MM.1S (cell line): ENCODE measurements around the gene RNF214.

Experiments
- DNase-seq: peaks from one replicate; pipeline ENCODE4 v3.0.0-alpha.2; 2015
- H2AFZ ChIP-seq: fragments of 300-600 bp; sonication (generic); 2 replicates; pipeline ENCODE4 v1.6.0; 2016; ENCODE audit warnings: antibody characterized with exemption, low read length
- H3F3A ChIP-seq: fragments of 300-600 bp; sonication (generic); 2 replicates; pipeline ENCODE4 v1.6.1; 2016; ENCODE audit warnings: mild to moderate bottlenecking, antibody characterized with exemption, low read length, moderate library complexity, mixed read lengths; ENCODE audit not compliant: insufficient read depth
- H3K27ac ChIP-seq: fragments of 300-600 bp; sonication (generic); 2 replicates; pipeline ENCODE4 v1.5.1; 2016; ENCODE audit warnings: mild to moderate bottlenecking, low read length
- H3K27me3 ChIP-seq: fragments of 300-600 bp; sonication (generic); replicated peaks from 2 replicates; pipeline ENCODE4 v1.6.0; 2016; ENCODE audit warnings: low read length; ENCODE audit not compliant: insufficient read depth
- H3K36me3 ChIP-seq: fragments of 300-600 bp; sonication (generic); replicated peaks from 2 replicates; pipeline ENCODE4 v1.6.1; 2016; ENCODE audit warnings: mild to moderate bottlenecking, low read length, mixed read lengths; ENCODE audit not compliant: insufficient read depth
- H3K4me1 ChIP-seq: fragments of 300-600 bp; sonication (generic); 2 replicates; pipeline ENCODE4 v1.6.1; 2016; ENCODE audit warnings: low read length, mixed read lengths
- H3K4me2 ChIP-seq: fragments of 300-600 bp; sonication (generic); 2 replicates; pipeline ENCODE4 v1.6.0; 2016; ENCODE audit warnings: low read depth, low read length
- H3K4me3 ChIP-seq: fragments of 300-600 bp; sonication (generic); 2 replicates; pipeline ENCODE4 v1.5.1; 2016; ENCODE audit warnings: low read length, mixed read lengths
- H3K79me2 ChIP-seq: fragments of 300-600 bp; sonication (generic); 2 replicates; pipeline ENCODE4 v1.6.1; 2016; ENCODE audit warnings: mixed run types, low read length, mixed read lengths
- H3K9ac ChIP-seq: fragments of 300-600 bp; sonication (generic); 2 replicates; pipeline ENCODE4 v1.6.1; 2016; ENCODE audit warnings: low read length, mixed read lengths
- H3K9me2 ChIP-seq: fragments of 300-600 bp; sonication (generic); replicated peaks from 2 replicates; pipeline ENCODE4 v1.6.1; 2016; ENCODE audit warnings: mild to moderate bottlenecking, low read length, mixed read lengths; ENCODE audit not compliant: insufficient read depth
- H3K9me3 ChIP-seq: fragments of 300-600 bp; sonication (generic); replicated peaks from 2 replicates; pipeline ENCODE4 v1.6.1; 2016; ENCODE audit warnings: mild to moderate bottlenecking, low read length, mixed read lengths; ENCODE audit not compliant: insufficient read depth
- H4K20me1 ChIP-seq: fragments of 300-600 bp; sonication (generic); 2 replicates; pipeline ENCODE4 v1.6.1; 2016; ENCODE audit warnings: mild to moderate bottlenecking, low read length, moderate library complexity, mixed read lengths; ENCODE audit not compliant: insufficient read depth
- EZH2 ChIP-seq: fragments of 300-600 bp; sonication (generic); optimal IDR thresholded peaks from 2 replicates; pipeline ENCODE3; 2017; ENCODE audit warnings: low read depth, mild to moderate bottlenecking, antibody characterized with exemption, low read length, mixed read lengths
- EZH2phosphoT487 ChIP-seq: fragments of 300-600 bp; sonication (generic); IDR thresholded peaks from 2 replicates; pipeline ENCODE4 v1.6.1; 2018; ENCODE audit warnings: antibody characterized with exemption, low read length
- TF ChIP-seq, protein P1 (sequence below): fragments of 300-600 bp; sonication (generic); IDR thresholded peaks from 2 replicates; pipeline ENCODE4 v1.5.1; 2016; ENCODE audit warnings: antibody characterized with exemption, low read length, mixed read lengths

RNF214 gene

DNA sequence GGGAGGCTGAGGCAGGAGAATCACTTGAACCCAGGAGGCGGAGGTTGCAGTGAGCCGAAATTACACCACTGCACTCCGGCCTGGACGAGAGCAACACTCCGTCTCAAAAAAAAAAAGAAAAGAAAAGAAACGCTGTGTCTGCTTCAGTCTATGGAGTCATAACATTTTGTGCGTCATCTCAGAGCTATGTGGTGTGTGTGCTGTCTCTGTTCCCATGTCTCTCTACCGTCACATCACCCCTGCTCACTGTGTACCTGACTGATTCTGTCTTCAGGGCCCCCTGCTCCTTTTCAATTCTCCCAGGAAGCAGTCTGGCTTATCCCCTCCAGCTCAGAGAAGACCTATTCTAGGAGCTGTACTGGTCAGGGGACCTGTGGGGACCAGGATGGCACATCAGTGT, 65.7 kb downstream of the RNF214 start:
- no peak overlapping the region for H2AFZ ChIP-seq
- H3K36me3 ChIP-seq, result no peaks in the 10 kb centered on the region
- H3K4me2 ChIP-seq, result no peak overlapping the region
- H3K9me3 ChIP-seq, result no peaks in the 10 kb centered on the region
- no peaks in the 10 kb centered on the region for H3K4me1 ChIP-seq
- TF ChIP-seq, protein P1, sequence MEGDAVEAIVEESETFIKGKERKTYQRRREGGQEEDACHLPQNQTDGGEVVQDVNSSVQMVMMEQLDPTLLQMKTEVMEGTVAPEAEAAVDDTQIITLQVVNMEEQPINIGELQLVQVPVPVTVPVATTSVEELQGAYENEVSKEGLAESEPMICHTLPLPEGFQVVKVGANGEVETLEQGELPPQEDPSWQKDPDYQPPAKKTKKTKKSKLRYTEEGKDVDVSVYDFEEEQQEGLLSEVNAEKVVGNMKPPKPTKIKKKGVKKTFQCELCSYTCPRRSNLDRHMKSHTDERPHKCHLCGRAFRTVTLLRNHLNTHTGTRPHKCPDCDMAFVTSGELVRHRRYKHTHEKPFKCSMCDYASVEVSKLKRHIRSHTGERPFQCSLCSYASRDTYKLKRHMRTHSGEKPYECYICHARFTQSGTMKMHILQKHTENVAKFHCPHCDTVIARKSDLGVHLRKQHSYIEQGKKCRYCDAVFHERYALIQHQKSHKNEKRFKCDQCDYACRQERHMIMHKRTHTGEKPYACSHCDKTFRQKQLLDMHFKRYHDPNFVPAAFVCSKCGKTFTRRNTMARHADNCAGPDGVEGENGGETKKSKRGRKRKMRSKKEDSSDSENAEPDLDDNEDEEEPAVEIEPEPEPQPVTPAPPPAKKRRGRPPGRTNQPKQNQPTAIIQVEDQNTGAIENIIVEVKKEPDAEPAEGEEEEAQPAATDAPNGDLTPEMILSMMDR, result no peak
- no peak for TF ChIP-seq EZH2
- TF ChIP-seq EZH2phosphoT487, result no peak
- H3K79me2 ChIP-seq, result no peaks in the 10 kb centered on the region
- no peak overlapping the region for H3K4me3 ChIP-seq
- H3K27ac ChIP-seq, result no peak overlapping the region
- no peaks in the 10 kb centered on the region for H3F3A ChIP-seq
- H3K27me3 ChIP-seq, result no peaks in the 10 kb centered on the region
- no peak overlapping the region for H3K9ac ChIP-seq
- no peak for DNase-seq
- H4K20me1 ChIP-seq, result no peaks in the 10 kb centered on the region
- no peaks in the 10 kb centered on the region for H3K9me2 ChIP-seq

DNA sequence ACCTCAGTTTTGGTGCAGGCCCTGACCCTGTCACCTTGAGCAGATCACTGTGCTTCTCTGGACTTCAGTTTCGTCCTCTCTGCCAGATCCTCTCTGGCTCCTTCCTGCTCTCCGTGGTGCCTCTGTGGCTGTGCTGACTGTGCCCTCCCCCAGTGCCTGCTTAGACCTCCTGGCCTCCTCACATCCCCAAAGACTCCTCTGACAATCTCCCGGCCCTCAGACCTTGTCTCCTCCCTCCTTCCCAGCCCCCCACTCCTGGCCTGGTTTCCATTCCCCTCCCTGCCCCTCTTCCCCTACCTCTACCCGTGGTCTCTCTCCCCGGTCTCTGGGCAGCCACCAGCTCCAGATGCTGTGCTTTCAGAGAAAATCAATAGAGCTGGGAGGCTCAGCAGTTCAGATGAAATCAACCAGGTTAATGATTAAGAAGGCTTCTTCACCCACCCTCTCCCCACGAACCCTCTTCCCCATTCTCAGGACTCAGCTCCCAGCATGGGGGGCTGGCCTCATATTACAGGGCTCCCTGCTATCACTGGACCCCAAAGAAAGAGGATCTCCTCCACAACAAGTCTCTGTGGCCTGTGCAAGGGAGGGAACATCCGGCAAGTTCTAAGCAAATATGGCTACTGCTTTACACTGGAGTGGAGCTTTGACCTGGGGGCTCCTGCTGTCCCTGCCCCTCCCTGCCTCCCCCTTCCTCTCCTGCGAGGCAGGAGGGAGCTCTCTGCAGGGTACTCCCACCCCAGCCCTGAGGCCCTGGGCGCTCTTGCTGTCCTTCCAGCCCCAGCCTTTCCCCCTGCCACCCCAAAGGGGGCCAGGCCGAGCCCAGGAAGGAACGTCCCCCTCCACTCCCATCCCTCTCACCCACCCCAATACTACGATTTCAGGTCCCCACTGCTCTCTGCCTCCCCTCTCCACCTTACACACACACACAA, 67.1 kb downstream of the RNF214 start:
- Histone ChIP-seq H3K27ac (no peak overlapping the region), H2AFZ (no peak overlapping the region), H3K79me2 (no peaks in the 10 kb centered on the region), H3K9me2 (no peaks in the 10 kb centered on the region), H3K4me2 (no peak overlapping the region), H3F3A (no peaks in the 10 kb centered on the region), H4K20me1 (no peaks in the 10 kb centered on the region), H3K9me3 (no peaks in the 10 kb centered on the region), H3K27me3 (no peaks in the 10 kb centered on the region), H3K9ac (no peak overlapping the region), H3K36me3 (no peaks in the 10 kb centered on the region), H3K4me1 (no peaks in the 10 kb centered on the region), H3K4me3 (no peak overlapping the region)
- no peak for DNase-seq
- TF ChIP-seq, protein P1, result no peak
- TF ChIP-seq EZH2phosphoT487 (no peak), EZH2 (no peak)

DNA sequence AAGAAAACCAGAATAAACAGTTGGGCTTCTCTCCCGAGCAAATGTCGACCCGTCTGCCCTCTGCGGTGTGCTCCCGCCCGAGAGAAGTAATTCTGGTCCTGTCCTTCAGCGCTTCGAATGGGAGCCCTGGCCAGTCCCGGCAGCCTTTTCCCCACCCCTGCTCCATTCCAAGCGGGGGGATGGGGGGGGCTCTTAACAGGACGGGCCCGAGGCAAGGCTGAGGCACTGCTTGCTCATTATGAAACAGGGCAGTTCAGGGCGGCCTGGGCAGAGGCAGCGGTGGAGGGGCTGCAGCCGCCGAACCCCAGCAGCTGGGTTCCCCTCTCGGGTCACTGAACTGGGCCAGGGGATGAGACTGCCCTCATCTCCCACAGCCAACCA, 67.8 kb downstream of the RNF214 start:
- no peaks in the 10 kb centered on the region for H3K79me2 ChIP-seq
- no peak overlapping the region for H2AFZ ChIP-seq
- no peak overlapping the region for H3K9ac ChIP-seq
- no peaks in the 10 kb centered on the region for H3K9me2 ChIP-seq
- no peaks in the 10 kb centered on the region for H4K20me1 ChIP-seq
- no peaks in the 10 kb centered on the region for H3K27me3 ChIP-seq
- H3K27ac ChIP-seq, result no peak overlapping the region
- DNase-seq, result no peak
- H3K9me3 ChIP-seq, result no peaks in the 10 kb centered on the region
- no peaks in the 10 kb centered on the region for H3K4me1 ChIP-seq
- TF ChIP-seq EZH2phosphoT487 (no peak), EZH2 (no peak)
- TF ChIP-seq, protein P1, result no peak
- H3K4me2 ChIP-seq, result no peak overlapping the region
- no peaks in the 10 kb centered on the region for H3K36me3 ChIP-seq
- H3F3A ChIP-seq, result no peaks in the 10 kb centered on the region
- no peak overlapping the region for H3K4me3 ChIP-seq
